HG03565 (cell line): ENCODE measurements around the gene UNC13C.

Experiments used
- ATAC-seq: cut with Tn5 transposase; IDR thresholded peaks from one replicate; pipeline ENCODE4 v1.9.1; 2021; ENCODE audit warnings: mild to moderate bottlenecking, moderate library complexity; ENCODE audit not compliant: unreplicated experiment

The UNC13C gene

DNA sequence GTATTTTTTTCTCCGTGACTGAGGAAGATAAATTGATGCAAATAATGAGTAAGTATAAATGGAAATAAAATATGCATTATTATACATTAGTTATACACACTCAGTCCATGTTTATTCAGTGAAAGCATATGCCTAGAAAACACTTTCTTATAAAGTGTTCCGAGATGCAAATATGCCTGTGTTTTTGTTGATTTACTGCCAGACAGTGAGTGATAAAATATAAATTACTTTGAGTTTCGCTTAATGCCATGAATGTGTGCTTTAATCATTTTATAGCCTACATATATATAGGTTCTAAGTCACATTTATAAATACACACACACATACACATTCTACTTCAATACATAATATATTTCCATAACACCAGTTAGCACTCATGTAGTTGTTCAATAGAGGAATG is 569.2 kb downstream of the UNC13C start:
- ATAC-seq, result no peak

DNA sequence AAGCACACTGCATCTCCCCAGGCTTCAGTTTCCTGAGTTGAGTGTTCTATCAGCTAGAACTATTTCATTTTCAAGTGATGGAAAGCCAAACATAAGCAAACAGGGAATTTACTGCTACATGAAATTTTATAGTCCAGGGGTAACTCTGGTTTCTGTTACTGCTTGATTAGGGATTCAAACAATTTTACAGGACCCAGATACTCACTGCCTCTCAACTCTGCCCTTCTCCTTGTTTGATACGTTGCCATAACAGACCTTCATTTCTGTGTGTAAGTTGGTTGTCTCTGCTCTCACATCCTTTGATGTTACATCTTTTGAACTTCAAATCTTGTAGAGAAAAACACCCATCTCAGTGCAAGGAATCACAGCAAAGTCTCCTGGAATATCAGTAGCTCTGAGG is 572.7 kb downstream of the UNC13C start:
- ATAC-seq, result no peak

DNA sequence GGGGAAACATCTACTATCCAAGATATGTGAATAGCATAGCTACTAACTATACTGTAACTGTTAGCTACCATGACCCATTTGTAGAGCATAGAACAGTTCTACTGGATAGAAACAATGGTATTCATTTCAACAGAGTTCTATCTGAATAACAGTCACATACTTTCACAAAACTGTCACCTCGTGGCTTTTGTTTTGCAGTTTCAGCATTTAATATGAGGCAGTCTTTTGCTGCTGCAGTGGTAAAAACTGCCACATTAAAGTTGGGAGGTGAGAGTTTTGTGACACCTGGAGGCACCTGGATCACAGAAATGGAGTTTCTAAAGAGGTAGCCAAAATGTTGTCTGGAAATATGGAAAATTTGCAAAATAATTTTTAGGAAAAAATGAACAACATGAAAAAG is 578.0 kb downstream of the UNC13C start:
- no peak for ATAC-seq

DNA sequence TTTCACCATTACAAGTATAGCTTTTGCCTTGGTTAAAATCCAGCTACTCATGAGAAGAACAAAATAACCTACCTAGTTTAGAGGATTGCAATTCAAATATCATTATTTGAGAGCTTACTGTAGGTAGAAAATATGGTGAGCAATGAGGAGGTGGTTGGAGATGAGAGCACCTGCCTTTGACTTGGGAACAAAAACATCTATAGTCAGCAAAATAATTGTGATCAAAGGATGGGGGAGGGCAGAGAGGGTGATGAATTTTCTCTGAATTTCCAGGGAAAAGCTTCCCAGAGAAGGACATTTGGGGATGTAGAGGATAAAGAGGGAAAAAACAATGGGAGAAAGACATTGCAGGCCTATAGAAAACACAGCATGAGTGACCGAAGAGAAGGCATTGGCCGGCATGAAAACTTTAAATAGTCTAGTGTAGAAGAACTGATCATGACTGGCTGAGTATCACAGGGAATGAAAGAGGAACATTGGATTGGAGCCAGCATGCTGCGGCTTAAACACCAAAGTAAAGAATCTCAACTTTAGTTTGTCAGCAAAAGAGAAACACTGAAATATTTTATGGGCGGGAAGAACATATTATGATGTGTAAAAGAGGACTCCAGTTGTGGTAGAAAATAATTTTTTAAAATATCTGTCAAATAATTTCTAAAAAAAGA is 581.3 kb downstream of the UNC13C start:
- no peak for ATAC-seq

DNA sequence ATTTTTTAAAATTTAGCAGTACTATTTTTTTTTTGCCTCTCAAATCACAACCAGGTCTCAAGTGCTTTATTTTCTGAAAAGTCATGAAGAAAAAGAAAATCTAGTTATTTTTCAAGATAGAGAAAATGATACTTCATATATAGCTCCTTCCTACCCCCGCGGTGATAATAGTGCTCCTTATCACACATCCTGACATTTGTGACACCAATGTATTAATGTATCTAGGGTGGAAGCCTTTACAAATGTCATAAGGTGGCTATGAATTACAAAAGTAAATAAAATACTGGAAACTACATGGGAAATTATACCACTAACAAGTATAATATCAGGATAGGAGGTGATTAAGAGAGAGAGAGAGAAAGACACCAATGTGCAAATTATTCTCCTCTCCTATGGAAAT is 582.2 kb downstream of the UNC13C start:
- no peak for ATAC-seq

DNA sequence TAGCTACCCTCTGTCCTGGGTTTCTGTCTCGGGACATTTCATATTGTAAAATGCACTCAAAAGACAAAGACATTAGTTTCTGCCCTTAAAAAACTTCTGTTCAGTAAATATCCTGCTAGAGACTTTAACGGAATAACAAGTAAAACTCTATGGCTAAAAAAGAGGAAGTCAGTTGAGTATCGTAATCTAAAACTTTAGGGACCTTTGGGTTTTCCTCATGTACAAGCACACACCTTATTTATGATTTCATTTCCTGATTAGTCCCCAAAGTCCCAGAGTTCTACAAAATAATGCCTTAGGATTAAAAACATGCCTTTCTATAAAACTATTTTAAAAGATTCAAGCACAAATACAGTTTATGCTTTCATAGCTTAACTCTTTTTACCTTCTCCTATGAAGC is 585.9 kb downstream of the UNC13C start:
- ATAC-seq, result no peak

DNA sequence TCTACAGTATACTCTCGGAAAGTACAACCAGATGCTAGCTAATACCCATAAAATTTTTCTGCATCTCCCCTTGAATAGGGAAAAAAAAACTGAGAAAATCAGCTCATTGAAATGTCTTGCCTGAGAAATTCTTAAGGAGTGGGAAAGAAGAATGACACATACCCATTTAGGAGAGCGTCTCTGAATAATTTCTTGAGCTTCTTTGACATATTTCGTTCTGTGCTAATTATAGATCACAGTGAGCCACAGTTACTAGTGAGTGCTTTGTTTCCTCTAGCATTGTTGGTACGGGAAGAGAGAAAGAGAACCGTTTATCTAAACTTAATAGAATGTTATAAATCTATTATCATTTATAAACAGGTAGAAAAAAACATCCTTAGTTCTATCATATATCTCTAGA is 588.4 kb downstream of the UNC13C start:
- no peak for ATAC-seq

DNA sequence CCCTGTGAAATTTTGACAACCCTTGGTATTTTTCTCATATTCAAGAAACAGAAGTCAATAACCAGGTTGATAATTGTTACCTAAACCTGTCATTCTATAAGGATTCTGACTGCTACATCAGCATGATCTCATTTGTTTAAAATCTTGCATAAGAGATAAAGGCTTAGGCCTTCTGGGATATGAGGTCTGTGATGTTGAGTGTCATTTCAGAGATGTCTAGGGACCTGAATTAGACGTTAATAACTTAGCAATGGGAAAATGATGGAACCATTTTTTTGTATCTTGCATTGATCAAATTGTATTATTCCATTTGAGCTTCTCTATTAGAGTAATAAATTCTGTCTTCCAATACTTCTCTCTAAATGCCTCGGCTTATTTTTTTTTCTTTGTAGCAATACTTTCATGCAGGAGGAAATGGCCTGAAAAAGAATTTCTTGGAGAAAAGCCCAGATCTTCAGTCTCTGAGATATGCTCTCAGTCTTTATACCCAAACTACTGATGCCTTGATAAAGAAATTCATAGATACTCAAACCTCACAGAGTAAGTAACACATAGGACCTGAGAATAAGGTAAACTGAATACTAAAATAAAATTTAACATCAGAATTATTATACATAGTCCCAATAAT is 589.3 kb downstream of the UNC13C start:
- no peak for ATAC-seq

DNA sequence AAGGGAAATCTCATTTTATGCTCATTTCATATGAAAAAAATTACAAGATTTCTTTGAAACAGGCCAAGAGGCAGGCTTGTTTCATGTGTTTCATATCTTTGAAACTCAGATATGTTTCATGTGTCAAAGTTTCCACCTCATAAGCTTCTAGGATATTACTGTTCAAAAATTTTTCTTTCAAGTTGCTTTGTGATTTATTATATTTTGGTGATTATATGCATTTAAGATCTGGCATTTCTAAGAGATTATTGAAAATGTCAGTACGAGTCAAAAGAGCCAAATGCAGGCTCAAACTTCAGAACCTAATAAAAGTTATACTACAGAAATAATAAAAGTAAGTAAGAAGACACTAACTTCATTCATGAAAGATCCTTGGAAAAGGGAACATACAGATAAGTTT is 590.1 kb downstream of the UNC13C start:
- no peak for ATAC-seq

DNA sequence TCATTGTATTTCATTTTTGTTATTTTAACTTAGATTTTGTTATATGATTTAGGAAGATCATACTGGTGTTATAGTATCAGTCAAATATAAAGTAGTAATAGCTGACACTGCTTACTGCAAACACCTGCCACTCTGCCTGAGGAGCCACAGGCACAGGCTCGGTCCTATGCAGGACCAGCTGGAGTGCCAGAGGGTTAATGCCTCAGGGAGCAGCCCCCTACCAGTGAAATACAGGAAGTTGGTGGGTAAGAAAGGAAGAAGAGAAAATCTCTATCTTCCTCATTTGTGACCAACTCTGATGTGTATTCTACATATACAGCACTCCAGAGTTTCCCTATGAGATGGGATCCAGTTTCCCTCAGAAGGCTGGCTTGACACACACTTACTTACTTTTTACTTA is 593.3 kb downstream of the UNC13C start:
- ATAC-seq, result no peak

DNA sequence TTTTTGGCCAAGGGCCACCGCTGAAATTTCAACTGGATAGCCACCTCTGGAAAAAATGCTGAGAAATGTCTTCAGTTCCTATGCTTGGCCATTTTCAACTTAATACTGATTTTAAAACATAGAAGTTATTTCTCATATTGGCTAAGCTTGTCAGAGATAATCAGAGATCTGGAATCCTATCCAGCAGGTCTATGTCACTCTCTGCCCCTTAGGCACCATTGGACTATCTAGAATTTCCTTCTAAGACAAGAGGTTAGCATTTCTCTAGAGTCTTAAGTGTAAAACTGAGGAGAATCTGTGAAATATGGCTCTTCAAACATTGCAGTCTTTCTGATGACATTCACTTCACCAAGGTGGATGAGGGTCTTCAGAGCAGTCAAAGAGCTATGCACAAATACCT is 597.3 kb downstream of the UNC13C start:
- no peak for ATAC-seq

DNA sequence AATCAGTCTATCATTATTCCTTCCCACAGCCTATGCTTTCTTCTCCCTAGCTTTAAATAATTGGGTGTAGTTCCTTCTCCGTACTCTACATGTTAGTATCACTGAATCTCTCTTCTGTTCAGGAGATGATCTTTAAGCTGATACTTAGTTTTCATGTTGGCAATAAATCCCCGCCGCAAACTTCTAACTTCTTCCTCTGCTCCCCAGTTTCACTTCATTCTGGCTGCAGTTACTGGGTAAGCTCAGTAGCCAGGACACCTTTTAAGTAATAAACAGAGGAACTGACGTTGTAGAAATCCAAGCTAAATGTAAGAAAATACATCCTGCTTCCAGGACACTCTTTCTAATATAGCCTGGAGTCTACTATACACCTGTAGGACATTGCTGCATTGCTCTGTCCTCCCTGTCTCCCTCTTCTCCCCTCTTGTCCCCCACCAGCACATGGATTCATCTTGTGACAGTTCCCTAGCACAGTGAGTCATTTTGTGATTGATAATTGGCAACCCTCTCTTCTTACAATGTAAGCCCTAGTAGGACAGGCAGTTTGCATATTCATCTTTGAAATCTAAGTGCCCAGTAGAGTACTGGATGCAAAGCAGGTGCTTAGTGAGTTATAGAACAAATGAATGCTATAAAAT is 598.2 kb downstream of the UNC13C start:
- no peak for ATAC-seq

DNA sequence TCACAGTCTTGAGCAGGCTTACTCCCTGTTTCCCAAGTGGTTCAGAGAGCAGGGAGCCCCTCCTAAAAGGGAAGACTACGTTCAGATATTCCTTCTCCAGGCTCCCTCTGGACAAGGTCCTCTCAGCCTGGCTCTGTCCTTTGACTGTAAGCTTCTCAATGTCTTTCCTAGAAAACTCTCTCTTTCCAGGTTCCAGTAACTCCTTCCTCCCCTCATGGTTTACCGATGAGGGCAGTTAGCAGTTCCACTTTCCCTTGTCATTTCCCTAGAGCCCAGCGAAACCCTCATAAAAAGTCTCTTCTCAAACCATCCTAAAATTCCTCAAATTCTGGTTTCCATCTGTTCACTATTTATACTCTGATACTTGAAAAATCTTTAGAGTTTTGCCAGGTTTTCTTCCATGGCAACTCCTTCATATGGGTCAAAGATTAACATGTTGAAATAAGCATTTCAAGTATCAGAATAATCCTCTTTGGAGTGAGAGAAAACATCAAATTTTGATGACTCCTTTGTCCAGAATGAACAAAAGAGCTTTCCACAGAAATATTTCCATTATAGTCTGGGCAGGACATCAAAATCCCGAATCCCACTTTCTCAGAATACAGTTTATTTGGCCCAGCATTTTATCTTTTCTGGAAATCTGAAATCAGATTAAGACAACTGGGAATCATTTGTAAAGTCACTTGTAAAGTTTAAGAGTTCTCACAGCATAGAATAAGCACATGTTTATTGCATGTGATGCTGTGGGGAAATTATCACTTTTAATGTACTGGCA is 599.4 kb downstream of the UNC13C start:
- no peak for ATAC-seq

DNA sequence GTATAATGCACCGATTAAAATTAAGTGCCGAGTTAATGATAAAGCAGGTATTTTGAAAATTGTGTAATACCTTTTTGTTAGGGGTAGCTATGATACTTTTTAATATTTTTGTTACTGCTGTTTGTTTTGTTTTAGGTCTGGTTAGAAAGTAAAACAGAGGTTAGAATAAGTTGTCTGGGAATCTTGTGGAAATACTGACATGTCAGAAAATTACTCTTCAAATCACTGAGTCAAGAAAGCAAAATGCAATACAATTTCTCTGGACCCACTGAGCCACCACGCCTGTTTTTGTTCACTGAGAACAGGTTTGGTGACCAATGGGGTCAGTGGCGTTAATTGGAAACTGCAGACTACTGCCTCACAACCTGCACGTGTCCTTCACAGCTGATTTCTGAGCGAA is 601.6 kb downstream of the UNC13C start:
- no peak for ATAC-seq

DNA sequence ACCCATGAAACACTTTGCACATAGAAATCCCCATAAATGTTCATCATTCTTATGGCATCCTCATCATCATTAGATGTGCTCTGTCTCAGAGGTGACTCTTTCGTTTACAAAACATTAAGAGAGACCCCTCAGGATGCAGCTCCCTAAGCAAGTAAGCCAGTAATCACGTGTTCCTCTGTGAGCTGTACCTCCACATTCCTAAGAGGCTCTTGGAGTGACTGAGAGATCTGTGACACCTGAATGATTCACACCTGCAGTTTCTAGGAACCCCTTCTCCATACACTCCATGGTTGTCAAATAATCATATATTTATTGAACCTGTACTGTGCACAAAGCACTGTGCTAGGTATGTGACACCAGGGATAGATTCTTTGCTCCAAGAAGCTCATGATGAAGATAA is 602.4 kb downstream of the UNC13C start:
- no peak for ATAC-seq

DNA sequence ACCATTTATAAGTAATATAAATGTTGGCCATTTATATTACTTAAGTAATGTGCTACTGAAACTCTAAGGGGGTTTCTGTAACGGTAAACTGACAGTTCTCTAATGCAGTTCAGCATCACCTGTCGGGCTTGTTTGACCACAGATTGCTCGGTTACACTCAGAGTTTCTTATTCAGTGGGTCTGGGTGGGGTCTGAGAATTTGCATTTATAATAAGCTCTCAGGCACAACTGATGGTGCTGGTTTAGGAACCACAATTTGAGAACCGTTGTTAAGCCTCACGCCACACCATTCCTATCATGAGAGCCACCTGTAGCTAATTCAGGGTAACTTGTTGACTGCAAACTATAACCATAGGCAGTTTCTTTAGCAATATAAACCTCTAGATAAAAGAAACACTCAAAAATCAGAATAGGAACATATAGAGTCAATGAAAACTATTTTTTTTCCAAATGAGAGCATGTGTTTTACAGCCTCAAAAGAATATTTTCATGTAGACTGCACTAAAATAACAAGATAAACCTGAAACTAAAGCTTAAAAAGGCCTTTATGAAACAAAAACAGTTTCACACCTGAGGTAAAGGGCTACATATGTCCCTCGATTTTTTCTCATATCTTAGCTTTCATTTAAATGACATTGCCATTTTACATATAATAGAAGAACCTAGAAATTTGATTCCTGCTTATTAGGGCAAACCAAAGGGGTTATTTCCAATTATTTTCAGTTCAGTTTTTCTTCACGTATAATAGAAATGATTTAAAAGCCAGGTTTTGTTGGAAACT is 604.8 kb downstream of the UNC13C start:
- ATAC-seq, result peak; percentile 72

DNA sequence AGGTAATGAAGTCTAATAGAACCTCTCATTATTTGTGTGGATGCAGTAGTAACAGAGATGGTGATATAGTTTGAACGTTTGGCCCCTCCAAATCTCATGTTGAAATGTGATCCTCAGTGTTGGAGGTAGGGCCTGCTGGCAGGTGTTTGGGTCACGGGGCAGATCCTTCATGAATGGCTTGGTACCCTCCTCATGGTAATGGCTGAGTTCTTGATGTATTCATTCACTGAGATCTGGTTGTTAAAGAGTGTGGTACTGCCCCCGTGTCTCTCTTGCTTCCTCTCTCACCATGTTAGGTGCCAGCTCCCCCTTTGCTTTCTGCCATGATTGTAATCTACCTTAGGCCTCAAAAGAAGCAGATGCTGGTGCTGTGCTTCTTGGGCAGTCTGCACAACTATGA is 606.8 kb downstream of the UNC13C start:
- no peak for ATAC-seq

DNA sequence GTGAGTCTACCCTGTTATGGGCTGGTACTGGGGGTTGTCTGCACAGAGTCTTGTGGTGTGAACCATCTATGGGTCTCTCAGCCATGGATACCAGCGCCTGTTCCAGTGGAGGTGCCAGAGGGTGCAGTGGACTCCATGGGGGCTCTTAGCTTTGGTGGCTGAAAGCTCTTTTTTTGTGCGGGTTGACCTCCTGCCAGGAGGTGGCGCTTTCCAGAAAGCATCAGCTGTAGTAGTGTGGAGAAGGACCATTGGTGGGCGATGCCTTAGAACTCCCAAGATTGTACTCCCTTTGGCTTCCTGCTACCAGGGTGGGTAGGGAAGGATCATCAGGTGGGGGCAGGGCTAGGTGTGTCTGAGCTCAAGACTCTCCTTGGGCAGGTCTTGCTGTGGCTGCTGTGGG is 615.9 kb downstream of the UNC13C start:
- ATAC-seq, result no peak

DNA sequence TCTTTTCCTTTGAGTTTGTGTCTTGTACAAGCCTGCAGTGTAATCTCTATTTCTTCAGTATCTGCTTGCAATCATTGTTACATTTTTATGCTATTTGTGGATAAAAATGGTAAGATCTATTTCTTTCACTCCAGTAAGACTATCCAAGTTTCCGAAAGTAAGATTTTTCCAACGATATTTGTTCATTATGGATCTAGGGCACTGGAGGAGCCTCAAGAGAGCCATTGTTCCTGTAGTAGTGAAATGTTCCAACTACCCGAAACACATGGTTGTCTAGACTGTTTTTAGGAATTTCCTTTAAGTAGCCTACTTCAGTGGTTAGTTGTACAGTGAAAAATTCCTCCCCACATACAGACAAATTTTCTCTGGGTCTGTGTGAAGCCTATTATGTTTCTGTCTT is 621.1 kb downstream of the UNC13C start:
- no peak for ATAC-seq

DNA sequence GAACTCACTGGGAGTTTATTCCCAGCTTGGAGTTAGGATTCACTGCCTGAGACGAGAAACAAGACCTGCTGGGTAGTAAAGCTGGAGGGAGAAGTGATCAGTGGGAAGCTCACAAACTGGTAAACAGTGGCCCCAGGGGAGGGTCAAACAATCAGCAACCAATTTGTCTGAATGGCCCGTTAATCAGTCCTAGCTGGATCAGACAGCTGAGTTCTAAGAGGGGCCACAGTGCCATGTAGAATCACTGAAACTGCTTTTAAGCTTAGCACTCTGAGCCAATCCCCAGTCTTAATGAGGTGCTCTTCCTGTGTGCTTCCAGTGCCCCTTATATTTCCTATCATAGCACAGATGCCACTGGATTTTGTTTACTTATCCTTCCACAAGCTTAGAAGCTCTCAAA is 626.8 kb downstream of the UNC13C start:
- no peak for ATAC-seq

DNA sequence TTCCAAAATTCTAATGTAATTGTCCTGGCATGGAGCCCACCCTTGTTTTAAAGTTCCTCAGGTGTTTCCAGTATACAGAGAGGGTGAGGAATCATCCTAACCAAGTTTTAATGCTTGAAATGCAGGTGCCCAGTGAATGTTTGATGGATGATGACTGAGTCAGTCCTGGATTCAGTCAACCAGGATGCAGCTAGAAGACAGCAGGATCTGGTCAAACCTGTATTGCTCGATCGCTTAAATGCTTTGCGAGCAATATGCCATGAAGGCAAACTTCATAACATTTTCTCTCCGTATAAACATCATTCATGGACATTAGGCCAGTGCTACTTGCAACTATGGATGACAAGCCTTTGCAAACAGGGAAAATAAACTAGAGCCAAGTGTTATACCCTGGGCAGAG is 627.3 kb downstream of the UNC13C start:
- ATAC-seq, result no peak
